Measurements from ENCODE around the gene ANO6. TPM values are rescaled to one million over a fixed set of nuclear protein-coding genes. Genes with fewer than 3 reads are reported as not detected.
"Not testable (repeated sequence)": the region's sequence is repeated elsewhere in the genome, so short reads cannot be mapped to it uniquely, and the experiment has no call there.

The ANO6 gene, protein sequence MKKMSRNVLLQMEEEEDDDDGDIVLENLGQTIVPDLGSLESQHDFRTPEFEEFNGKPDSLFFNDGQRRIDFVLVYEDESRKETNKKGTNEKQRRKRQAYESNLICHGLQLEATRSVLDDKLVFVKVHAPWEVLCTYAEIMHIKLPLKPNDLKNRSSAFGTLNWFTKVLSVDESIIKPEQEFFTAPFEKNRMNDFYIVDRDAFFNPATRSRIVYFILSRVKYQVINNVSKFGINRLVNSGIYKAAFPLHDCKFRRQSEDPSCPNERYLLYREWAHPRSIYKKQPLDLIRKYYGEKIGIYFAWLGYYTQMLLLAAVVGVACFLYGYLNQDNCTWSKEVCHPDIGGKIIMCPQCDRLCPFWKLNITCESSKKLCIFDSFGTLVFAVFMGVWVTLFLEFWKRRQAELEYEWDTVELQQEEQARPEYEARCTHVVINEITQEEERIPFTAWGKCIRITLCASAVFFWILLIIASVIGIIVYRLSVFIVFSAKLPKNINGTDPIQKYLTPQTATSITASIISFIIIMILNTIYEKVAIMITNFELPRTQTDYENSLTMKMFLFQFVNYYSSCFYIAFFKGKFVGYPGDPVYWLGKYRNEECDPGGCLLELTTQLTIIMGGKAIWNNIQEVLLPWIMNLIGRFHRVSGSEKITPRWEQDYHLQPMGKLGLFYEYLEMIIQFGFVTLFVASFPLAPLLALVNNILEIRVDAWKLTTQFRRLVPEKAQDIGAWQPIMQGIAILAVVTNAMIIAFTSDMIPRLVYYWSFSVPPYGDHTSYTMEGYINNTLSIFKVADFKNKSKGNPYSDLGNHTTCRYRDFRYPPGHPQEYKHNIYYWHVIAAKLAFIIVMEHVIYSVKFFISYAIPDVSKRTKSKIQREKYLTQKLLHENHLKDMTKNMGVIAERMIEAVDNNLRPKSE
- total RNA-seq, result 10 to 100 TPM; 13.1 to 13.6 TPM

DNA sequence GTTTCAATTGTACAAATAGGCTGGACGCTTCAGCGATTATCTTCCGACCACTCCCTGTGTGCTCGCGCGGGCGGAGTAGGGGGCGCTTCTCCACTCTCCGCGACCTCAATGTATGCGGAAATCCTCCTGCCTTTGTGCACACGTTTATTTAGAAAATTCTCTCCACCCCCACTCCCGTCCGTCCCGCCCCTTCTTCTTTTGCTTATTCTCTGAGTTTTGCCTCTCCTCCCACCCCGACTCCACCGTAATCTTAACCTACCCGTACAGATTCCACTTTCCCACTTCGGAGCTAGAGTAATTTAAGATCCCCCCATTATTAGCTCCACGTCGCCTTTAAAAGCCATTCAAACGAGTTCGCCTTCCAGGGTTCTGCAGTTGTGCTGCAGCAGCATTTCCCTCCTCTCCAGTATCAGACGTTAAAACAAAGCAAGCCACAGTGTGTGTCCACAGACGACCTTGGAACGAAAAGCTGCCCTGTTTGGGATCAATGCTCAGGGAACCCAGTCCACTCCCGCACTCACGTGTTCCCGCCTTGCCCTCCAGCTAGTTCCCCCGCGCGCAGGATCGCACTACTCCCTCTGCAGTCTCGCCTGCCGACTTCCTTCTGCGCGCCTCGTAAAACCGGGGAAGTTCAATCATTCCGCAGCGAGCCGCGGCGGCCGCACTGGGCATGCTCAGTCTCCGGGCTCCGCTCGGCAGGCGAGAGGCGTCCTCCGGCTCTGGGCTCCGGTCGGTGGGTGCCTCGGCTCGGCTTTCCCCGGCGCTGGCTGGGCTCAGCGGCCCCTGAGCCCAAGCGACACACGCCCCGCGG is at the start of gene ANO6:
TSS of gene ANO6 (plus strand) at position 677 of the 811 bp plus-strand sequence. CDS start 227 bp downstream, outside the sequence.
- POLR2A ChIA-PET, result interaction anchor here (0.6 to 1.8 kb wide), 11 partner anchors 11 to 1054 kb away, joined by 3 to 6 read pairs (median 4); partner anchors contain the start of genes ARID2 and SLC38A1
- H3K4me1 Mint-ChIP-seq (ENCODE audit: low read depth), result peaks cover 32% of the 10 kb centered on the region
- no peaks in the 10 kb centered on the region for H3K9me3 Mint-ChIP-seq
- CTCF ChIA-PET, result interaction anchor here (0.7 to 1.8 kb wide), 11 partner anchors 9 to 521 kb away, joined by 3 to 8 read pairs (median 4); no protein-coding TSS in a partner anchor
- TF ChIP-seq CTCF (IDR thresholded peaks at IDR 0.05), result no peak
- H3K4me3 Mint-ChIP-seq, result peak within 1 kb of the TSS; percentile 96
- H3K27me3 Mint-ChIP-seq, result no peaks in the 10 kb centered on the region
- H3K27ac Mint-ChIP-seq, result peak within 1 kb of the TSS; percentile 94
- ATAC-seq (peak; percentile 75), DNase-seq (peak; percentile 85)
- intact Hi-C loops (cut with micrococcal nuclease), result no loop called here
- H3K36me3 Mint-ChIP-seq (ENCODE audit: low read depth), result no peaks in the 10 kb centered on the region

DNA sequence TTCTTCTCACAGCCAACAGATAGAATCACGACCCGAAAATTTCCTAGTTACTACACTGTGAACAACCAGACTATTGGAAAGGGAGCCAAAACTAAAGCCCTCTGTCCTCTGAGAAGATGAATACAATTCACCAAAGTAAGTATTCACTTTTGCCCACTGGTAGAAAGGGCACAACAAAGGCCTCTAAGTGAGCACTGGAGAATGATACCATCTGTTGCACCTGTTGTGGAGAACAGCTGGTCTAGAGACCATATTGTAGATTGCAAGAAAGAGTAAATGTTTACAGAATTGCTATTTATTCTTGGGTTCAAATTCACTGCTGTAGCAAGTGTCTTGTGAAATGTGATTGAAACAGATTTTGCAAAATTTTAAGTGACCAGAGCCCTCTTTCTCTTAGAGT is 46.9 kb upstream of the ANO6 start:
- DNase-seq, result no peak
- ATAC-seq, result no peak
- peaks cover 3% of the 10 kb centered on the region for H3K27me3 Mint-ChIP-seq
- H3K4me3 Mint-ChIP-seq, result no peak overlapping the region
- H3K27ac Mint-ChIP-seq, result no peak overlapping the region
- CTCF ChIA-PET, result no interaction called here
- H3K4me1 Mint-ChIP-seq (ENCODE audit: low read depth), result no peaks in the 10 kb centered on the region
- TF ChIP-seq CTCF (IDR thresholded peaks at IDR 0.05), result no peak
- no peaks in the 10 kb centered on the region for H3K36me3 Mint-ChIP-seq (ENCODE audit: low read depth)
- intact Hi-C loops (cut with micrococcal nuclease), result no loop called here
- H3K9me3 Mint-ChIP-seq, result no peaks in the 10 kb centered on the region
- POLR2A ChIA-PET, result no interaction called here

- intact Hi-C loops (cut with micrococcal nuclease), result no loop called here
- no peaks in the 10 kb centered on the region for H3K9me3 Mint-ChIP-seq
- H3K27me3 Mint-ChIP-seq, result no peaks in the 10 kb centered on the region
- H3K4me1 Mint-ChIP-seq (ENCODE audit: low read depth), result no peaks in the 10 kb centered on the region
- ChIA-PET CTCF (interaction anchor here (0.9 to 1.9 kb wide), 19 partner anchors 9 to 376 kb away, joined by 3 to 9 read pairs (median 5); no protein-coding TSS in a partner anchor), POLR2A (no interaction called here)
- peaks cover 2% of the 10 kb centered on the region for H3K36me3 Mint-ChIP-seq (ENCODE audit: low read depth)
- TF ChIP-seq CTCF (IDR thresholded peaks at IDR 0.05), result peak; percentile 86
- no peak overlapping the region for H3K4me3 Mint-ChIP-seq
- peak; percentile 51 for ATAC-seq
- H3K27ac Mint-ChIP-seq, result no peak overlapping the region
- DNase-seq, result peak; percentile 89
Measured at GRCh38 chr12:45170456-45171042, 45.3 kb upstream of the ANO6 start.

DNA sequence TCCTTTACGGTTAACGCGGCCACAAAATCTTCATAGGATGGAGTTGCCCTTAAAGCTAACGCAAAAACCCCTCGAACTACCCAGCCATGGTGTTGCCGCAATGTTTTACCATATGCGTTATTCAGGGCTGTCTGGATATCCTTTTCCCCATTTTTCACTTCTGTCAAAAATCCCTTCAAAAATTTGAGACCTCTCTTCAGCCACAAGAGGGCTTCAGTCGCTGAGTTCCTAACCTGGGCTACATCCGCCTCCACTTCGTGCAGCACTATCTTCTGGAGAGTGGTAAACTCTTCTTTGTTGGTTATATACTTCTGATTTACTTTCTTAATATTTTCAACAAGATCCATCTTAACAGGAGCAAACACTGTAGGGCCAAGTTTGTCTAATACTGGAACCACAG is 42.6 kb upstream of the ANO6 start:
- DNase-seq; H3K4me3 Mint-ChIP-seq; ATAC-seq; POLR2A ChIA-PET; H3K4me1 Mint-ChIP-seq (ENCODE audit: low read depth); H3K27ac Mint-ChIP-seq; intact Hi-C loops (cut with micrococcal nuclease); H3K27me3 Mint-ChIP-seq: not testable (repeated sequence)
- peaks cover 16% of the 10 kb centered on the region for H3K9me3 Mint-ChIP-seq
- peaks cover 22% of the 10 kb centered on the region for H3K36me3 Mint-ChIP-seq (ENCODE audit: low read depth)
- CTCF ChIA-PET, result interaction anchor here (1.2 to 2.3 kb wide), 2 partner anchors 44 to 216 kb away, joined by 3 to 7 read pairs; no protein-coding TSS in a partner anchor
